ENCODE measurements around the gene AKT1S1.
A peak's percentile ranks its signal among the peaks of the same experiment; 100 is the strongest.

Gene AKT1S1

GRCh38 chr19:49866933-49867782 lies 10.0 kb downstream of the AKT1S1 start, which contains the start of gene PNKP:
PNKP (minus strand) TSS chr19:49867576; CDS start chr19:49867204, 372 bp downstream.
- peak; percentile 86 for DNase-seq

- no peak for DNase-seq
Observed at GRCh38 chr19:49864890-49865289, 12.3 kb downstream of the AKT1S1 start.

GRCh38 chr19:49863935-49864320 lies 13.2 kb downstream of the AKT1S1 start:
- DNase-seq = no peak

DNA sequence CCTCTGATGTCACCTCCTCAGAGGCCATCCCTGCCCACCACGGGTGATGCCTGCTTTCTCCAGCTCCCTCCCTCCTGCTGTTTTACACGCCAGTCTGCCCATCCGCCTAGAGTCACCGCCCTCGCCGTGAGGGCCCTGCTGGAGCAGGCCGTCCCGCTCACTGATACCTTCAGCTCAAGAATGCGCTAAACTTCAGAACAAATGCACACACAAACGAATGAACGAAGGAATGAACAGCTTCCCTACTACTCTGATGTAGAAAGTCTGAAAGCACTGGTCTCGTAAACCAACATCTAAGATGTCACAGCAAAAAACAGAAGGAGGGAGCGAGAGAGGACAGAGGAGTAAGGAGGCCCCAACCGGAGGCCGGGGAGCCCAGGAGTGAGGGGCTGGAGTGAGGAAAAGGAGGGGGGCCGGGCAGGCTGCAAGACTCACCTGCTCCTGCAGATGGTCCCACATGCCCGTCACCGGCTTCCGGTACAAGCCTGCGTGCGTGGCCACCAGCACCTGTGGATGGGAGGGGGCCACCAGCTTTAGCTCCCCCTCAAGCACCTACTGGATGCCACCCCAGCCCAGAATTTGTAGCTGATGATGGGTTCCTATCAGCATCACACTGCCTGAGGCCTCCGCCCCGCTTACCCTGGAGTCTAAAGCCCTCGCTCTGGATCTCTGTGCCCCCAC lies 13.8 kb downstream of the AKT1S1 start:
- no peak for DNase-seq

DNA sequence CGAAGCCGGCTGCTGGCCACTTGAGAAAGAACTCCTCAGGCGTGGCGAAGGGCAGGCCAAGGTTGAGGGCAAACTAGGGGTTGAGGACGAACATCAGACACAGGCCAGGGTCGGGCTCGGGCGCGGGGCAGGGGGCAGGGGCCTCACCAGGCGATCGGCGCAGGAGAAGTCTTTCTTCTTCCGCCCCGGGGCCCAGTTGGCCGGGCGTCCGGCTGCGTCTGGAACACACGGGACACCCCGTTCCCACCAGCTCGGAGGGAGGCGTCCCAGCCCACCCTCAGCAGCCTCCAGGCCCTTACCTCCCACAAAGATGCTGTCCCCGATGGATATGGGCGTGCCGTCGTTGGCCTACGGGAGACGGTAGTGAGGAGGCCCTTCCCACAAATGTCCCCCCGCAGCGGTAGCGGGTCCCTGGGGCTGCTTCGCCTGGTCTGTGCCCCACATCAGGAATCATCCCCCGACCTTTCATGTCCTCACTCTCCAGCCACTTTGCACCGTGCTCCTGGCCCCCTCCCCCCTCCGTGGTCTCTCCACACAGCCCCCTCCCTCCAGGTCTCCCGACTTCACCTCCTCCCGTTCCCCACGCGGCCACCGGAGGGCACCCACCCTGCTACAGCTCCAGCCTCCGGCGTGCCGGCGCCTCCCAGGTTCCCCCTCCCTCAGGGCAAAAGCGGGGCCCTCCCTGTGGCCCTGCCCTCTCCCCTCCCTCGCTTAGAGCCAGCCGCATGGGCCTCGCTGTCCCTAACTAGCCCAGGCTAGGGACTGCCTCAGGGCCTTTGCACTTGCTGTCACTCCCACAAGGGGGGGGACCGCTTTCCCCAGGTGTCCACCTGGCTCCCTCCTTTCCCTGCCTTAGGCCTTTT lies 14.5 kb downstream of the AKT1S1 start:
- no peak for DNase-seq

DNA sequence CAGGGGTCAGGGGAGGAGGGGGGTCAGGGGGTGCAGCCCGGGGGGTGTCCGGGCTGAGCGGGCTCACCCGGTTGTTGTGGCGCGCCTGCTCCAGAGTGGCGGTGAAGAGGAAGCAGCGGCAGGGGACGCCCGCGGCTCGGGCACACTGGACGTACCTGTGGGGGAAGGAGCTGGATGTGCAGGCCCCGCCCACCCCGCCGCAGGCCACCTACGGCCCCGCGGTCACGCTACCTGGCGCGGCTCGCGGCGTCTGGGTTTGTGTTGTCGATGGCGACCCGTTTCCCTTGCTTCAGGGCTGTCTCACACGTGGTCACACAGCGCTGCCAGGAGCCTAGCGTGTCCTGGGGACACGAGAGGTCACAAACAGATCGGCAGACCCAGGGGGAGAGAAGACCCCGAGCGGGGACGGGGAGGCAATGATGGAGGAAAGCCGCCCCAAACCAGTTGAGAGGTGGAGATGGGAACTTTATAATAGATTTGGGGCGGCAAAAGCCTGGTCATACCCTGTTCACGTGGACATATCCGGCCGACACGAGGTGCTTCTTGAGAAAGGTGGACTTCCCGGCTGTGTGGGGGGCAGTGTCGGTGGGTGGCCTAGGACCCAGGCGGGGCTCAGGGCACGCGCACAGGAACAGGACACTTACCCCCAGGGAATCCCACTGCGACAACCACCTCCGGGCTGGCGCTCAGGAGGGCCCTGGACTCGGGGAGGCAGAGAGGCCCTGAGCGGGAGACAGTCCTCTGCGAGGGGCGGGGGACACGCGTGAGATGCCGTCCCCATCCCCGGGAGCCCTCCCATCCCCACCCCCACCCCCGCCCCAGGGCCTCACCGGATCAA lies 15.4 kb downstream of the AKT1S1 start:
- no peak for DNase-seq

DNA sequence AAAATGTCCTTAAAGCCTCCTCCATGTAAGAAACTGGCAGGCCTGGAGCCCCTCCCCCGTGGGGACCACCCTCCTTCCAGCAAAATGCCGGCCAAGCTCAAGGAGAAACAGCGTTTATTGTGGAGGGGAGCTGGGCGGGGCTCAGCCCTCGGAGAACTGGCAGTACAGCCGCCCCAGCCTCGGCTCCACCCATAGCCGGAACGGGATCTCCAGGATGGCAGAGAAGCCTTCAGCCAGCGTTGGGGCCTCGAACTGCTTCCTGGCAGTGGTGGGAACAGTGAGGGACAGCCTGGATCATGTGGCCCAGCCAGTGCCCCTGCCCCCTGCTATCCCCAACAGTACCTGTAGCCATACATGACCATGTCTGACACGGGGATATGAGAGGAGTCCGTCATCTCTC lies 16.0 kb downstream of the AKT1S1 start:
- DNase-seq = no peak

GRCh38 chr19:49860336-49861102 lies 16.6 kb downstream of the AKT1S1 start:
- DNase-seq = no peak

DNA sequence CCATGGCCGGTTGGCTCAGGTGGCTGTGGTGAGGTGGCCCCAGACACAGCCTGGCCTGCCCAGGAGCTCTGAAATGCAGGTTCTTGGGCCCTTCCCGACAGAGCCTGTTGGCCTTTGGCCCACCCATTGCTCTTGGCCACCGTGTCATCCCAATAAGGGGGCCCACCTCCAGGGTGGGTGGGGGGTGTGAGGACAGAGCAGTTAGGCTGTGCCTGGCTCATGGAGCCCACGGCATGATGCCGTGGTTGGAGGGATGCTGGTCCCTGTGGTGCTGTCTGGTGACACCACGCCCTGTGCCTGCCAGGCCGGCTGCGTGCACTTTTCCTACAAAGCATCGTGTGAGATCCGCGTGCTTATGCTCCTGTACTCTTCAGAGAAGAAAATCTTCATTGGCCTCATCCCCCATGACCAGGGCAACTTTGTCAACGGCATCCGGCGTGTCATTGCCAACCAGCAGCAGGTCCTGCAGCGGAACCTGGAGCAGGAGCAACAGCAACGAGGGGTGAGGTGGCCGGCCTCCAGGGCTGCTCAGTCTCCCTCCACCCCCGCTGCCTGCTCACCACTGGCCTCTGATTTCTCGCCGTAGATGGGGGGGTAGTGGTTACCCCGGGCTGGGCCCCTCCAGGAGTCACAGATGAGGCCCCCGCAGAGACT lies 17.3 kb downstream of the AKT1S1 start:
- DNase-seq = no peak

GRCh38 chr19:49858088-49858985 lies 18.8 kb downstream of the AKT1S1 start:
- no peak for DNase-seq

- DNase-seq = no peak
Observed at GRCh38 chr19:49857838-49858087, 19.4 kb downstream of the AKT1S1 start.

GRCh38 chr19:49857061-49857837 lies 19.9 kb downstream of the AKT1S1 start:
- no peak for DNase-seq

- DNase-seq = no peak
Observed at GRCh38 chr19:49856574-49857021, 20.6 kb downstream of the AKT1S1 start.

- DNase-seq = no peak
Observed at GRCh38 chr19:49855676-49856573, 21.2 kb downstream of the AKT1S1 start.

- no peak for DNase-seq
Observed at GRCh38 chr19:49855277-49855675, 21.9 kb downstream of the AKT1S1 start.

GRCh38 chr19:49854378-49855263 lies 22.5 kb downstream of the AKT1S1 start:
- no peak for DNase-seq

- no peak for DNase-seq
Observed at GRCh38 chr19:49853852-49854377, 23.2 kb downstream of the AKT1S1 start.
